IPS-18a (cell line): ENCODE measurements around the gene NCOA7.

Experiments used
- H3K27ac ChIP-seq: one replicate; pipeline ENCODE4 v1.5.1; 2013; ENCODE audit warnings: low read length
- H3K27me3 ChIP-seq: one replicate; pipeline ENCODE4 v1.6.1; 2013; ENCODE audit warnings: mild to moderate bottlenecking, low read length; ENCODE audit not compliant: control insufficient read depth, insufficient read depth
- H3K36me3 ChIP-seq: one replicate; pipeline ENCODE4 v1.6.1; 2013; ENCODE audit warnings: low read depth, low read length; ENCODE audit not compliant: control insufficient read depth
- H3K4me1 ChIP-seq: one replicate; pipeline ENCODE4 v1.6.1; 2013; ENCODE audit warnings: low read depth, low read length; ENCODE audit not compliant: control insufficient read depth
- H3K4me3 ChIP-seq: one replicate; pipeline ENCODE4 v1.5.1; 2013; ENCODE audit warnings: low read length
- H3K9ac ChIP-seq: one replicate; pipeline ENCODE4 v1.6.1; 2013; ENCODE audit warnings: mild to moderate bottlenecking, low read length, moderate library complexity
- H3K9me3 ChIP-seq: one replicate; pipeline ENCODE4 v1.6.1; 2013; ENCODE audit warnings: low read depth, low read length; ENCODE audit not compliant: control insufficient read depth

Gene NCOA7

GRCh38 chr6:125821825-125822281 is 31.1 kb downstream of the NCOA7 start:
- no peak overlapping the region for H3K27ac ChIP-seq
- no peaks in the 10 kb centered on the region for H3K4me1 ChIP-seq
- H3K36me3 ChIP-seq = no peaks in the 10 kb centered on the region
- no peak overlapping the region for H3K4me3 ChIP-seq
- no peak overlapping the region for H3K9ac ChIP-seq
- no peaks in the 10 kb centered on the region for H3K27me3 ChIP-seq
- H3K9me3 ChIP-seq = no peaks in the 10 kb centered on the region

DNA sequence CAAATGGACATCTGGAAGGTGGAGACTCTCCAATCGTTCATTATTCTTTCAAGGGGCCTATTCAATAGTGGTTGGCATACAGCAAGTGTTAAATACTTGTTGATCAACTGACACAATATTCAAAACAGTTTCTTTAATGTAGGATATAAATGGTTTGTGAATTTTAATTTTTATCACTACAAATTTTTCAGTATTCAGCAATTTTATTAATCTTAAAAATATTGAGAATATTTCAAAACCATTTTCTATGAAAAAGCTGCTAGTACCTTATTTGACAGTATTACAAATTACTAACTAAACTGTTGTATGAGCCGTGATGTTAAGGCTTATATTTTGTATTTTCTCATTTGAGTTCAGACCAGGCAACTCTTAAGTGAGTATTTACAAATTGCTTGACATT is 32.4 kb downstream of the NCOA7 start:
- H3K27ac ChIP-seq = no peak overlapping the region

GRCh38 chr6:125824946-125825771 is 34.4 kb downstream of the NCOA7 start:
- Histone ChIP-seq H3K9ac (no peak overlapping the region), H3K4me1 (no peaks in the 10 kb centered on the region), H3K27ac (no peak overlapping the region), H3K36me3 (no peaks in the 10 kb centered on the region), H3K9me3 (no peaks in the 10 kb centered on the region), H3K27me3 (no peaks in the 10 kb centered on the region), H3K4me3 (no peak overlapping the region)

More for the DNA sequence above, 32.4 kb downstream of the NCOA7 start:
- Histone ChIP-seq H3K4me3 (no peak overlapping the region), H3K36me3 (no peaks in the 10 kb centered on the region), H3K9me3 (no peaks in the 10 kb centered on the region), H3K27me3 (no peaks in the 10 kb centered on the region), H3K4me1 (no peaks in the 10 kb centered on the region), H3K9ac (no peak overlapping the region)

- Histone ChIP-seq H3K27ac (no peak overlapping the region), H3K36me3 (no peaks in the 10 kb centered on the region), H3K4me1 (no peaks in the 10 kb centered on the region)
These were observed 36.1 kb downstream of the NCOA7 start for GRCh38 chr6:125826695-125827463.

DNA sequence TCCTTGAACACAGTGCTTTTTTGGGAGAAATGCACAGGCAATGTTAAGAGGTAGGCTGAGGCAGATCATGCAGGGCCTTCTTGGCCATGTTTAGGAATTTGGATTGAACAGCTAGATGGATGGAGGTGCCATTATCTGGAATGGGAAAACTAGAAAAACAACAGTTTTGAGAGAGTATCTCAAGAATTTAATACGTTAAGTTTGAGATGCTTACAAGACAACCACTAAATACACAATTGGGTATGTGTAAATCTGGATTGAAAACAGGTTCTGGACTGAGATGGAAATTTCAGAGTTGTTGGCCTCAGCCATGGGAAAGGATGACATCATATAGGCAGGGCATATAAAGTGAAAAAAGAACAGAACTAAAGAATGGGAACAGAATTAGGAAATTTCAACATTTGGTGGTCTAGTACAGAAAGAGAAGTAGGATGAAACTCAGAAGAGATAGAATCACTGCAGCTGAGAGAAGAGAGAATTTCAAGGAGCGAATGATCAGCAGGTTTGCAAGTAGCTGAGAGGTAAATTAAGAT is 37.1 kb downstream of the NCOA7 start:
- H3K9me3 ChIP-seq = no peaks in the 10 kb centered on the region
- H3K27ac ChIP-seq = no peak overlapping the region
- no peak overlapping the region for H3K9ac ChIP-seq
- H3K36me3 ChIP-seq = no peaks in the 10 kb centered on the region
- no peak overlapping the region for H3K4me3 ChIP-seq
- H3K4me1 ChIP-seq = no peaks in the 10 kb centered on the region
- H3K27me3 ChIP-seq = no peaks in the 10 kb centered on the region

More at GRCh38 chr6:125826695-125827463, 36.1 kb downstream of the NCOA7 start:
- Histone ChIP-seq H3K9ac (no peak overlapping the region), H3K9me3 (no peaks in the 10 kb centered on the region), H3K4me3 (no peak overlapping the region), H3K27me3 (no peaks in the 10 kb centered on the region)

DNA sequence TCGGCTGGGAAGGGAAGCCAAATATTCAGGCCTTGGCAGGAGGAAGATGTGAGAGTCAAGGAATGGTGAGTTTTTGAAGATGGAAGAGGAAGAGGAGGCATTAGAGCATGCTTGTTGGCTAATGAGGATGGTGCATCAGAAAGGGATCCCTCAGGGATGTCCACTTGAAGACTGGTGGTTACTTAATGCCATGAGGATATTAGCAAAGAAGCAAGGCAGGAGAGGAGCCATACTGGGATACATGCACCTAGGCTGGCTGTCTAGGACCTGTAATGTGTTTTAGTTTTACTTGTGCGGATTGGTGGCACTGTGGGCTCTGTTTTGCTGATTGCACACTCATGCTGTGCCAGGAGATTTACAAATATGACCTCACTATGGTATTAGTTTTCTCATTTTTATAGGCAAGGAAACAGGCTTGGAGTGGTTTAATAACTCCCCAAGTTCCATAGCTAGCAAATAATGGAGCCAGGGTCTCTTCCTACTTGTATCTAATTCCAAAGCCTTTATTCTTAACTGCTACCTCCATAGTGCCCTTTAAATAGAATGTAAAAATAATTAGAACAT is 37.8 kb downstream of the NCOA7 start:
- H3K27ac ChIP-seq = no peak overlapping the region
- no peak overlapping the region for H3K9ac ChIP-seq
- H3K4me3 ChIP-seq = no peak overlapping the region
- no peaks in the 10 kb centered on the region for H3K4me1 ChIP-seq
- H3K27me3 ChIP-seq = no peaks in the 10 kb centered on the region
- H3K36me3 ChIP-seq = no peaks in the 10 kb centered on the region
- H3K9me3 ChIP-seq = no peaks in the 10 kb centered on the region

DNA sequence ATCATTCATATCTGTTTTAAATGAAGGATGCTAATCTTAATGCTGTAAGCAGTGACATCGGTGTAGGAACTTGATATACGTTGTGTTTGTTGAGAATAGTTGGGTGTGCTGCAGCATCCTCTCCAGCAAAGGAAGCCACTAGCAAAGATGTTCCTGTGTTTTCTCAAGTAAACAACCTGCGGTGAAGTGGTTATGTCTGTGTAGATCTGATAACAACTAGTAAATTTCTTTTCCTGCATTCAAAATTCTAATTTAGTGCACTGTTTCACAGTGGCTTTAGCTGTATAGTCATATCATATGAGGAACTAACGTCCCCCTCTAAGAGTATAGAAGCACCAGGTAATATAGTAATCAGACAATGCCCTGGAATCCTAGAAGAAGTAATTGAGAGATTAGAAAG is 38.7 kb downstream of the NCOA7 start:
- no peaks in the 10 kb centered on the region for H3K9me3 ChIP-seq
- no peaks in the 10 kb centered on the region for H3K36me3 ChIP-seq
- no peak overlapping the region for H3K27ac ChIP-seq
- no peaks in the 10 kb centered on the region for H3K4me1 ChIP-seq
- no peak overlapping the region for H3K9ac ChIP-seq
- H3K27me3 ChIP-seq = no peaks in the 10 kb centered on the region
- no peak overlapping the region for H3K4me3 ChIP-seq

- H3K9ac ChIP-seq = no peak overlapping the region
- H3K36me3 ChIP-seq = no peaks in the 10 kb centered on the region
- no peak overlapping the region for H3K4me3 ChIP-seq
- H3K27ac ChIP-seq = no peak overlapping the region
- H3K4me1 ChIP-seq = no peaks in the 10 kb centered on the region
- no peaks in the 10 kb centered on the region for H3K27me3 ChIP-seq
- no peaks in the 10 kb centered on the region for H3K9me3 ChIP-seq
These were observed 40.9 kb downstream of the NCOA7 start for GRCh38 chr6:125831659-125832058.

- H3K36me3 ChIP-seq = no peaks in the 10 kb centered on the region
- H3K27ac ChIP-seq = no peak overlapping the region
- H3K9ac ChIP-seq = no peak overlapping the region
- no peak overlapping the region for H3K4me3 ChIP-seq
- no peaks in the 10 kb centered on the region for H3K4me1 ChIP-seq
- H3K27me3 ChIP-seq = no peaks in the 10 kb centered on the region
- H3K9me3 ChIP-seq = no peaks in the 10 kb centered on the region
These were observed 41.8 kb downstream of the NCOA7 start for GRCh38 chr6:125832391-125833117.

- no peak overlapping the region for H3K9ac ChIP-seq
- no peaks in the 10 kb centered on the region for H3K36me3 ChIP-seq
- no peak overlapping the region for H3K27ac ChIP-seq
- no peak overlapping the region for H3K4me3 ChIP-seq
- H3K9me3 ChIP-seq = no peaks in the 10 kb centered on the region
- H3K27me3 ChIP-seq = no peaks in the 10 kb centered on the region
- no peaks in the 10 kb centered on the region for H3K4me1 ChIP-seq
These were observed 43.6 kb downstream of the NCOA7 start for GRCh38 chr6:125834348-125834747.

DNA sequence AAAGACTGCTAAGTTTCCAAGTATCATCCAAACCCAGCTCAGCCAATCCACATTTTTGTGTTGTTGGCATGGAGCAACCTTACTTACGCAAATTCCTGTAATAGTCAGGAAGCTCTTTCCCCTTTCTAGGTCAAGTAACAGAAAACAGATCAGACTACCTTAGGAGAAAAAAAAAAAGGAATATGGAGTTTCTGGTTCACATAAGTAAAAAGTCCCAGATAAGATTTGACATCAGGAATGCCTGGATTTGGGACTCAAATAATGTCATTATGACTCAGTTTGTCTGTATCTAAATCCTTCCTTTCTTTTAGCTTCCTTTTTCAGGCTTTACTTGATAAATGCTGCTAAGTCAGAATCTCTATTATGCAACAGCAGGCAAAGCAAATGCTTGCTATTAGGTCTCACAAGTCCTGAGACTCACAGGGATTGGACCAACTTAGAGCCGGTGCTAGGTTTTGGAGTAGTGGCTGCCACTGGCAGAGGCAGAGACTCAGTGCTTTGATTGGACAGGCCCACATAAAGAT is 44.5 kb downstream of the NCOA7 start:
- H3K9me3 ChIP-seq = no peaks in the 10 kb centered on the region
- no peak overlapping the region for H3K4me3 ChIP-seq
- H3K9ac ChIP-seq = no peak overlapping the region
- H3K36me3 ChIP-seq = no peaks in the 10 kb centered on the region
- no peak overlapping the region for H3K27ac ChIP-seq
- no peaks in the 10 kb centered on the region for H3K4me1 ChIP-seq
- no peaks in the 10 kb centered on the region for H3K27me3 ChIP-seq
